Adipocyte (in vitro differentiated cells): Measurements from ENCODE around the gene SORCS2.

ENCODE experiments used
- DNase-seq: peaks from one replicate; pipeline ENCODE4 v3.0.0-alpha.2; 2015; ENCODE audit warnings: low read depth
- H3K27me3 ChIP-seq: replicated peaks from 2 replicates; pipeline ENCODE4 v1.7.0; 2013; ENCODE audit warnings: mild to moderate bottlenecking, low read length, moderate library complexity; ENCODE audit not compliant: control insufficient read depth, insufficient read depth
- H3K36me3 ChIP-seq: 2 replicates; pipeline ENCODE4 v1.7.0; 2013; ENCODE audit warnings: low read length, mild to moderate bottlenecking, moderate library complexity; ENCODE audit not compliant: control insufficient read depth, insufficient read depth, severe bottlenecking
- H3K4me1 ChIP-seq: 2 replicates; pipeline ENCODE4 v1.7.0; 2013; ENCODE audit warnings: mild to moderate bottlenecking, low read length, moderate library complexity; ENCODE audit not compliant: control insufficient read depth, insufficient read depth
- H3K4me3 ChIP-seq: 2 replicates; pipeline ENCODE4 v1.7.0; 2013; ENCODE audit warnings: mild to moderate bottlenecking, low read length, moderate library complexity
- H3K9ac ChIP-seq: 2 replicates; pipeline ENCODE4 v1.7.0; 2013; ENCODE audit warnings: mild to moderate bottlenecking, low read length, moderate library complexity
- H3K9me3 ChIP-seq: 2 replicates; pipeline ENCODE4 v1.7.0; 2013; ENCODE audit warnings: mild to moderate bottlenecking, low read length, moderate library complexity; ENCODE audit not compliant: control insufficient read depth

The SORCS2 gene

GRCh38 chr4:7392438-7393421 is 200.4 kb downstream of the SORCS2 start:
- Histone ChIP-seq H3K9ac (no peak overlapping the region), H3K27me3 (peaks cover 45% of the 10 kb centered on the region), H3K9me3 (no peaks in the 10 kb centered on the region), H3K4me3 (no peak overlapping the region), H3K36me3 (no peaks in the 10 kb centered on the region), H3K4me1 (peaks cover 11% of the 10 kb centered on the region)
- peak; percentile 50 for DNase-seq

DNA sequence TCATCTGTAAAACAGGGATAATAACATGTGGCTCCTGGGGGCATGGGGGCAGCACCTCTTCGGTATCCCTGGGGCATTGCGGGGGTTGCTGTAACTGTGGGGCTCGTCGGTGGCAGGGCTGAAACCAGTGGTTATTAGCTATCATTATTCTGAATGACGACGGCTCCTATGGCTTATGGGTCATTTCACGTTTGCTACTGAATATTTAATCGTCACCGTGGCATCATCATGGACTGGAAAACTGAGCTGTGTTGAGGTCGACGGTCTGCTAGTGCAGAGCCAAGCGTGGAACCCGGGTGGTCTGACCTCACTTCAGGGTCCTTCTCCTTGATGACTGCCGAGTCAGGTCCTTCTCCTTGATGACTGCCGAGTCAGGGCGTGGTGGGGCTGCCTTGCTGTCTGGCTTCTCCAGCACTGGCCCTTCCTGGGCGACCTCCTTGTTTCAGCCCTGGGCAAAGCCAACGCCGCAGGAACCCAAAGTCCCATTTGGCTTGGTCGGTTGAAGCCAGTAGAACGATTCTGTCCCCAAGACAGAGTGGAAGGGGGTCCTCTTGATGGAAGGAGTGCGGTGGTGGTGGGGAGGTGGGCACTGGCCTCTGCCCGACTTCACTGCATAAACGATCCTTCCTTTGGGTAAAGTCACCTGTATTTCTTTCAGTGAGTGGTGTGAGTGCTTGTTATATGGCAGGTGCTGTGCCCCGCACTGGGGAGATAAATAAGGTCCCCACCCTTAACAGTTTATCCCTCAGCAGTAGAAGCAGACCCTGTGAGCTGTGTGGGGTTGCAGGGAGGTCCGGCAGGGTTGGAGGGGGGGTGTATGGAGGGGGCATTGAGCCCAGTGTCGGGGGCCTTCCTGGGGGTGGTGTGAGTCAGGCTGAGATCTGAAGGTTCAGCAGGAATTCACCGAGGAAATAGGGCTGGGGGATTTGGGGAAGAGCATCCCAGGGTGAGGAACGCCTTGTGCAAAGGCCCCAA is 201.6 kb downstream of the SORCS2 start:
- no peaks in the 10 kb centered on the region for H3K36me3 ChIP-seq
- no peak overlapping the region for H3K4me3 ChIP-seq
- peaks cover 54% of the 10 kb centered on the region for H3K27me3 ChIP-seq
- H3K9ac ChIP-seq, result no peak overlapping the region
- DNase-seq, result no peak
- no peaks in the 10 kb centered on the region for H3K9me3 ChIP-seq
- peaks cover 11% of the 10 kb centered on the region for H3K4me1 ChIP-seq

- Histone ChIP-seq H3K9me3 (no peaks in the 10 kb centered on the region), H3K4me1 (peaks cover 11% of the 10 kb centered on the region), H3K4me3 (no peak overlapping the region), H3K9ac (no peak overlapping the region), H3K27me3 (peaks cover 54% of the 10 kb centered on the region), H3K36me3 (no peaks in the 10 kb centered on the region)
- DNase-seq, result no peak
These were observed 202.5 kb downstream of the SORCS2 start for GRCh38 chr4:7394681-7395451.

- peaks cover 11% of the 10 kb centered on the region for H3K4me1 ChIP-seq
- H3K9ac ChIP-seq, result no peak overlapping the region
- no peak for DNase-seq
- H3K27me3 ChIP-seq, result peaks cover 57% of the 10 kb centered on the region
- H3K9me3 ChIP-seq, result no peaks in the 10 kb centered on the region
- H3K4me3 ChIP-seq, result no peak overlapping the region
- no peaks in the 10 kb centered on the region for H3K36me3 ChIP-seq
These were observed 203.3 kb downstream of the SORCS2 start for GRCh38 chr4:7395645-7396044.

DNA sequence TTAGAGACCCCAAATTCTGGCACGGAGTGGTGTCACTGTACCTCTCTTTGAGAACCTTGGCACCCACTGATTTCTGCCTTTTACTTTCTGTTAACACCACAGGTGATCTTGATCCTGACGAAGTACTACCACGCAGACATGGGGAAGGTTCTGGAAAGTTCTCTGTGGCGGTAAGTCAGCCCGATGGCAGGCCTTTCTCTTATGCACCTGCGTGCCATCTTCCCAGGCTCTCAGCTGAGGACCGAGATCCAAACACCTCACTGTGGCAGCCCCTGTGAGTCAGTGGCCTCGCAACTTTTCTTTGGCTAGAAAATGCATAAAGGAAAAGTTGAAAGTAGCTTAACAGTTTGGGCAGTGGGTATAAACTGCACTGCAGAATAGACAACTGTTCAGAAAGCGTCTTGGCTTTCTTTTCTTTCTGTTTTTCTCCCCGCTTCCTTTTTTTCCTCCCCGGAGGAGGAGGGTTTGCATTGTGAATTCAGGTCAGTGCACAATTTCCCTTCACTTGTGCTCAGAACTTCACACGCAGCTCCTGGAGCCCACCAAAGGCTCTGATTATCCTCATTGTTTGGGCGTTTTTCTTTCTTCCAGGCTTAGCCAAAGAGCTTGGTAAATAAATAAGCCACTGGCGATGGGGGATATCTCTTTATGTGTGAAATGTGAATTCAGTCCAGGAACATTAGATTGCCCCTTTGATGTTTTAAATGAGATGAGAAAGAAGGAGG is 204.0 kb downstream of the SORCS2 start:
- H3K4me1 ChIP-seq, result peaks cover 11% of the 10 kb centered on the region
- H3K9me3 ChIP-seq, result no peaks in the 10 kb centered on the region
- H3K36me3 ChIP-seq, result no peaks in the 10 kb centered on the region
- no peak overlapping the region for H3K9ac ChIP-seq
- H3K4me3 ChIP-seq, result no peak overlapping the region
- H3K27me3 ChIP-seq, result peaks cover 51% of the 10 kb centered on the region
- DNase-seq, result no peak

- Histone ChIP-seq H3K27me3 (peaks cover 50% of the 10 kb centered on the region), H3K4me1 (peaks cover 11% of the 10 kb centered on the region), H3K9ac (no peak overlapping the region), H3K36me3 (no peaks in the 10 kb centered on the region), H3K9me3 (no peaks in the 10 kb centered on the region), H3K4me3 (no peak overlapping the region)
- DNase-seq, result no peak
These were observed 205.1 kb downstream of the SORCS2 start for GRCh38 chr4:7397206-7398103.

GRCh38 chr4:7398104-7398423 is 205.7 kb downstream of the SORCS2 start:
- peaks cover 8% of the 10 kb centered on the region for H3K4me1 ChIP-seq
- H3K36me3 ChIP-seq, result no peaks in the 10 kb centered on the region
- H3K9ac ChIP-seq, result no peak overlapping the region
- peaks cover 51% of the 10 kb centered on the region for H3K27me3 ChIP-seq
- no peaks in the 10 kb centered on the region for H3K9me3 ChIP-seq
- peak; percentile 6 for DNase-seq
- H3K4me3 ChIP-seq, result no peak overlapping the region

DNA sequence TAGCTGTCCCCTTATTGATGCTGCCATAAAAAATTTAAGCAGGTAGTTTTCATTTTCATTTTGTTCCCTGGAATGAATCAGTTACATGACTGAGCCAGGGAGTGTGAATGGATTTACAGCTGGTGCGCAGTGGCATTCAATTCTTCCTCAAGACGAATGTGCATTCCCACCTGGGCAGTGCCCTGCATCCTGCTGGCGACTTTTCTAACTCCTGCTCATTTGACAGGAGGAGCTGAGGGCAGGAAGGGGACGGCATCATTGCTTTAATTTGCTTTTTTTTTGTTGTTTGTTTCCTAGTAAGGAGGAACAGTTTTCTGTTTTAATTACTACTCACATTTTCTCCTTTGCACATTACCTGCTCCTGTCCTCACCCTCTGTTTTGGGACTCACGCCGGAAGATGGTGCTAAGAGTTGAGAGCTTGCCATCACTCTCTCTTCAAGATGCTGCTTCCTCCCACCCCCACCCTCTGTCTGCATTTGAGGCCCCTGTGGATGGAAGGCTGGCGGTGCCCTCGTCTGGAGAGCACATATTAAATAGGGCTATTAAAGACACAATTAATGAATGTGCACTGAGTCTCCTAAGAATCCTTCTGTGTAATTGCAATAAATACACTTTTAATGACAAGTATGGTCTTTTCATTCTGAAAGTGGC is 206.6 kb downstream of the SORCS2 start:
- DNase-seq, result no peak
- no peak overlapping the region for H3K9ac ChIP-seq
- H3K9me3 ChIP-seq, result no peaks in the 10 kb centered on the region
- no peaks in the 10 kb centered on the region for H3K36me3 ChIP-seq
- H3K4me1 ChIP-seq, result no peaks in the 10 kb centered on the region
- H3K27me3 ChIP-seq, result peaks cover 51% of the 10 kb centered on the region
- no peak overlapping the region for H3K4me3 ChIP-seq

- Histone ChIP-seq H3K36me3 (no peaks in the 10 kb centered on the region), H3K9ac (no peak overlapping the region), H3K4me3 (no peak overlapping the region), H3K4me1 (no peaks in the 10 kb centered on the region), H3K9me3 (peaks cover 1% of the 10 kb centered on the region), H3K27me3 (peaks cover 51% of the 10 kb centered on the region)
- no peak for DNase-seq
These were observed 207.3 kb downstream of the SORCS2 start for GRCh38 chr4:7399440-7400234.
